Measurements from ENCODE around the gene KDM4D. TPM values are rescaled to one million over a fixed set of nuclear protein-coding genes. Genes with fewer than 3 reads are reported as not detected.
A peak's percentile ranks its signal among the peaks of the same experiment; 100 is the strongest.
"Not testable (repeated sequence)": the region's sequence is repeated elsewhere in the genome, so short reads cannot be mapped to it uniquely, and the experiment has no call there.

KDM4D gene
- total RNA-seq, 2 experiments from 2014 or later = 0.89 to 0.90 TPM

DNA sequence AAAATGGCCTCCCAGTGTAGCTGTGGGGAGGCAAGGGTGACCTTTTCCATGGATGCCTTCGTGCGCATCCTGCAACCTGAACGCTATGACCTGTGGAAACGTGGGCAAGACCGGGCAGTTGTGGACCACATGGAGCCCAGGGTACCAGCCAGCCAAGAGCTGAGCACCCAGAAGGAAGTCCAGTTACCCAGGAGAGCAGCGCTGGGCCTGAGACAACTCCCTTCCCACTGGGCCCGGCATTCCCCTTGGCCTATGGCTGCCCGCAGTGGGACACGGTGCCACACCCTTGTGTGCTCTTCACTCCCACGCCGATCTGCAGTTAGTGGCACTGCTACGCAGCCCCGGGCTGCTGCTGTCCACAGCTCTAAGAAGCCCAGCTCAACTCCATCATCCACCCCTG lies 24.8 kb downstream of the KDM4D start:
- ChIA-PET CTCF (no interaction called here), POLR2A (no interaction called here)
- ATAC-seq (no peak), DNase-seq (no peak)
- Mint-ChIP-seq H3K36me3 (ENCODE audit: low read depth) (no peaks in the 10 kb centered on the region), H3K27ac (no peak overlapping the region), H3K4me3 (no peak overlapping the region), H3K27me3 (ENCODE audit: low read depth) (peaks cover 4% of the 10 kb centered on the region), H3K4me1 (ENCODE audit: low read depth) (no peaks in the 10 kb centered on the region), H3K9me3 (ENCODE audit: insufficient read depth) (no peaks in the 10 kb centered on the region)

DNA sequence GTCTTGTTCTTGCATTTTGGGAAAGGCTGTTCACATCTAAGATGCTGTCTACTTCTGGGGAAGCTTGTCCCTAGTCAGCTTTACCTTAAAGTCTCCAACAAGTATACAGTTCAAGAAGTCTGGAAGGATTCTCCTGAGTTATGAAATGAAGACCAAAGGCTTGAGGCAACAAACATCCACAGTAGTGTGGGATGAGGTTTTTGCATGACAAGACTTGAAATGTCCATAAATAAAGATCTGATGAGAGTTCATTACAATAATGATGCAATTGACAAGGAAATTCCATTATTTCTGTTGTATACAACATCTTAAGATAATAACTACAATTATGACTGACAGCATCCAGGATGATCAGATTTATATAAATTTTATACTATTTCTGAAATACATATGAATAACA lies 30.2 kb downstream of the KDM4D start:
- POLR2A ChIA-PET = no interaction called here
- no peak for ATAC-seq
- no peaks in the 10 kb centered on the region for H3K36me3 Mint-ChIP-seq (ENCODE audit: low read depth)
- no peak overlapping the region for H3K27ac Mint-ChIP-seq
- H3K27me3 Mint-ChIP-seq (ENCODE audit: low read depth) = peaks cover 21% of the 10 kb centered on the region
- CTCF ChIA-PET = no interaction called here
- DNase-seq = no peak
- H3K4me1 Mint-ChIP-seq (ENCODE audit: low read depth) = no peaks in the 10 kb centered on the region
- no peak overlapping the region for H3K4me3 Mint-ChIP-seq
- no peaks in the 10 kb centered on the region for H3K9me3 Mint-ChIP-seq (ENCODE audit: insufficient read depth)

DNA sequence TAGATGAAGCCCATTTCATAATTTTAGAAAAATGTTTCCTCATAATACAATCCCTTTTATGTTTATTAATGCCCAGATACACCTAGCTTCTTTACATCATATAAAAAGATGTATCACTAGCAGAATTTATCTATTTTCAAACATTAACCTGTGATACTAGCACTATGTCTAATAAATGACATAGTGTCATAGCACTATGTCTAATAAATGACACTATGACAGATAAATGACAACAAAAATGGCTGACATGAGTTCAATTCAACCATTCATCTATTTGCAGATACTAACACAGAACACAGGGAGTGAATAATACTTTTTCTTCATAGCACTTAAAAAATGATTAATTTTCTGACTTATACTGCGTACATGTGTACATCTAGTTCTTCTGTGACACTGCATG lies 32.1 kb downstream of the KDM4D start:
- no peak for ATAC-seq
- no peak overlapping the region for H3K27ac Mint-ChIP-seq
- H3K27me3 Mint-ChIP-seq (ENCODE audit: low read depth) = peaks cover 31% of the 10 kb centered on the region
- H3K9me3 Mint-ChIP-seq (ENCODE audit: insufficient read depth) = no peaks in the 10 kb centered on the region
- no peak overlapping the region for H3K4me3 Mint-ChIP-seq
- H3K36me3 Mint-ChIP-seq (ENCODE audit: low read depth) = no peaks in the 10 kb centered on the region
- ChIA-PET CTCF (no interaction called here), POLR2A (no interaction called here)
- no peak for DNase-seq
- no peaks in the 10 kb centered on the region for H3K4me1 Mint-ChIP-seq (ENCODE audit: low read depth)

DNA sequence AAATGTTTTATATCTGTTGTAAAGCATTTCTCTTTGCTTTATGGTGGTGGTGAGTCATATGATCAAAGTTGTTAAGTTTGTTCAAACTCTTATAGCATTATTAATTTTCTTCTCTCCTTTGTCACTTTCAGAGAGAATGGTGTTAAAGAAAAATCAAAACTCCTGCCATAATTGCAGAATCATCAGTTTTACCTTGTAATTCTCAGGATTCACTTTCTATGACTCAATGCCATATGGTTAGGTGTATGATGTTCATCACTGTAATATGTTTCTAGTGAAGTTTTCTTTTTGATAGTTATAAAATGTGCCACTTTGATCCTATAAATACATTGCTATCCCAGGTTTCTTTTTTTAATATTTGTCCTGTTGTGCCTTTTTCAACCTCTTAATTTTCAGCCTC lies 37.9 kb downstream of the KDM4D start:
- H3K36me3 Mint-ChIP-seq (ENCODE audit: low read depth) = no peaks in the 10 kb centered on the region
- no peak overlapping the region for H3K4me3 Mint-ChIP-seq
- no peaks in the 10 kb centered on the region for H3K9me3 Mint-ChIP-seq (ENCODE audit: insufficient read depth)
- DNase-seq = no peak
- ChIA-PET CTCF (interaction anchor here (1.3 kb wide), 1 partner anchor 16 kb away, joined by 3 read pairs; no protein-coding TSS in a partner anchor), POLR2A (no interaction called here)
- no peaks in the 10 kb centered on the region for H3K4me1 Mint-ChIP-seq (ENCODE audit: low read depth)
- no peak for ATAC-seq
- no peak overlapping the region for H3K27ac Mint-ChIP-seq
- peaks cover 30% of the 10 kb centered on the region for H3K27me3 Mint-ChIP-seq (ENCODE audit: low read depth)

DNA sequence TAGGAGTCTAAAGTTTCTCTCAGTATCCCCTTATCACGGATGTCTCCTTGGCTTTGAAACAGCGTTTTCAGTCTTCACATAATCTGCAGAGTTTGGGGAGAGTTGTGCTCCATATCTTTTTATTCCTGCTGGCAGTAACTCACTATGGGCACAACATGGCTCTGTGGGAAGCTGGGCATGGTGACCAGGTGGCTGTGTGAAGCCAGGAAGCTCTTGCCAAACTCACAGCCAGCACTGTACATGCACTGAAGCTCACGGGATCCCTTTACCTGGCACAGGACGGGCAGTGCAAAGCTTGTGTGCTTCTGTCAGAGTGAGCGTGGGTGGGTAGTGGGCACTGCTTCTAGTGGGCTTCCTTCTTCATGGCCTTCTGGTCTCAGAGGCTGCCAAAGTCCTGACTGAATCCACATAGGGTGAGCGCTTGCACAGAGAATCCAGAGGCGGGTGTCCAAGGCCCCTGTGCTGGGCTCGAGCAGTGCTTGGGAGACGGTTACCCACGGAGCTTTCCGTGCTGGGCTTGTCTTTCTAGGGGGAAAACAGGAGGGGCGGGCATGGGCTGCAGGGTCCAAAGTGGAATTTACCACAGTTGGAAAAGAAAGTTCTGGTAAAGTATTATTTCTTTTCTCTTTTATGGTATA lies 40.8 kb downstream of the KDM4D start:
- Mint-ChIP-seq H3K4me3 (no peak overlapping the region), H3K27me3 (ENCODE audit: low read depth) (peaks cover 20% of the 10 kb centered on the region), H3K4me1 (ENCODE audit: low read depth) (no peaks in the 10 kb centered on the region), H3K36me3 (ENCODE audit: low read depth) (no peaks in the 10 kb centered on the region), H3K9me3 (ENCODE audit: insufficient read depth) (no peaks in the 10 kb centered on the region), H3K27ac (no peak overlapping the region)
- POLR2A ChIA-PET = no interaction called here
- CTCF ChIA-PET = no interaction called here
- DNase-seq (no peak), ATAC-seq (no peak)

DNA sequence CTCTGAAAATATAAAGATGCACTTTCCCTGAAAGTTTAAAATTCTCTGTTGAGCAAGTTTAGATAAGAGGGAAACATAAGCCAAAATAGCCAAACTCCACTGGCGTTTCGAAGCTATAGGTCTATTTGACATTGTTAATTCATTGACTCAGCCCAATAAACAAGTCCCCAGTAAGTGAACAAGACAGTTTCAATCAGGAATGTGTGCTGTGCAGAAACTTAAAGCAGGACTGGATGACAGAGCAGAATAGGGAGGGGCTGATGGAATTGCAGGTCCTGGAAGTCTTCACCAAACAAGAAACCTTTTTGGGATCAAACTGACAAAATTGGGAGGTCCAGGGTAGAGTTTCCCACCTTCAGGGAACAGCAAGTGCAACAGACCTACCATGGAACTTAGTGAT lies 42.6 kb downstream of the KDM4D start:
- Mint-ChIP-seq H3K9me3 (ENCODE audit: insufficient read depth) (no peaks in the 10 kb centered on the region), H3K27me3 (ENCODE audit: low read depth) (peaks cover 10% of the 10 kb centered on the region), H3K36me3 (ENCODE audit: low read depth) (no peaks in the 10 kb centered on the region), H3K27ac (no peak overlapping the region), H3K4me3 (no peak overlapping the region), H3K4me1 (ENCODE audit: low read depth) (no peaks in the 10 kb centered on the region)
- CTCF ChIA-PET = no interaction called here
- DNase-seq (no peak), ATAC-seq (no peak)
- POLR2A ChIA-PET = interaction anchor here (0.6 kb wide), 1 partner anchor 15 kb away, joined by 3 read pairs; no protein-coding TSS in a partner anchor

DNA sequence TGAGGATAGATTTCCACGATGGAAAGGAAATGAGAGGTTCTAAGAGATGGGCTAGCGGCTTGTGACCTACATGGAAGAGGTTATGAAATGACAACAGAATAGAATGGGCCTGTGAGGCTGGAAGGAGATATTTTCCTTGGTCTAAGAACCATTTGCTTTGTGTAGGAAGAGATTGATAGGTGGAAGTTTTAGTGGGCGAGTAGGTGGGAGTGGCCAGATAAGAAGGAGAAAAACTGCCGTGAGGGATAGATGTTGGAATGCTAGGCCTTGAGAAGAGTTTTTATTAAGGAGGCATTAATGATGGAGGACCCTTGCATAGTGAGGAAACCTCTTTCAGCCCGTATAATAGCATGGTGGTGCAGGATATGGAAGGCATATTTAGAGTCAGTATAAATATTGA lies 48.0 kb downstream of the KDM4D start:
- ATAC-seq; H3K9me3 Mint-ChIP-seq (ENCODE audit: insufficient read depth); H3K4me3 Mint-ChIP-seq; CTCF ChIA-PET; H3K4me1 Mint-ChIP-seq (ENCODE audit: low read depth); H3K27ac Mint-ChIP-seq; H3K36me3 Mint-ChIP-seq (ENCODE audit: low read depth); POLR2A ChIA-PET; H3K27me3 Mint-ChIP-seq (ENCODE audit: low read depth); DNase-seq: not testable (repeated sequence)

- ChIA-PET POLR2A (no interaction called here), CTCF (no interaction called here)
- no peak within 1 kb of the TSS for H3K27ac Mint-ChIP-seq
- no peaks in the 10 kb centered on the region for H3K9me3 Mint-ChIP-seq (ENCODE audit: insufficient read depth)
- peaks cover 5% of the 10 kb centered on the region for H3K27me3 Mint-ChIP-seq (ENCODE audit: low read depth)
- no peak for DNase-seq
- ATAC-seq = no peak
- H3K36me3 Mint-ChIP-seq (ENCODE audit: low read depth) = no peaks in the 10 kb centered on the region
- H3K4me1 Mint-ChIP-seq (ENCODE audit: low read depth) = no peaks in the 10 kb centered on the region
- H3K4me3 Mint-ChIP-seq = no peak within 1 kb of the TSS
Observed at GRCh38 chr11:95024958-95025357, 51.4 kb downstream of the KDM4D start, which contains the start of gene KDM4E. KDM4E (plus strand) TSS chr11:95025258; CDS start chr11:95025558, 300 bp downstream.

DNA sequence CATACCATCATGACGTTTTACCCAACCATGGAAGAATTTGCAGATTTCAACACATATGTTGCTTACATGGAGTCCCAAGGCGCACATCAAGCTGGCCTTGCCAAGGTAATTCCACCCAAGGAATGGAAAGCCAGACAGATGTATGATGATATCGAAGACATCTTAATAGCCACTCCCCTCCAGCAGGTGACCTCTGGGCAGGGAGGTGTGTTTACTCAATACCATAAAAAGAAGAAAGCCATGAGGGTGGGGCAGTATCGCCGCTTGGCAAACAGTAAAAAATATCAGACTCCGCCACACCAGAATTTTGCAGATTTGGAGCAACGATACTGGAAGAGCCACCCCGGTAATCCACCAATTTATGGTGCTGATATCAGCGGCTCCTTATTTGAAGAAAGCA lies 52.1 kb downstream of the KDM4D start:
- H3K36me3 Mint-ChIP-seq (ENCODE audit: low read depth); POLR2A ChIA-PET; DNase-seq; H3K4me1 Mint-ChIP-seq (ENCODE audit: low read depth); H3K27ac Mint-ChIP-seq; H3K9me3 Mint-ChIP-seq (ENCODE audit: insufficient read depth); H3K4me3 Mint-ChIP-seq; H3K27me3 Mint-ChIP-seq (ENCODE audit: low read depth); ATAC-seq; CTCF ChIA-PET: not testable (repeated sequence)

DNA sequence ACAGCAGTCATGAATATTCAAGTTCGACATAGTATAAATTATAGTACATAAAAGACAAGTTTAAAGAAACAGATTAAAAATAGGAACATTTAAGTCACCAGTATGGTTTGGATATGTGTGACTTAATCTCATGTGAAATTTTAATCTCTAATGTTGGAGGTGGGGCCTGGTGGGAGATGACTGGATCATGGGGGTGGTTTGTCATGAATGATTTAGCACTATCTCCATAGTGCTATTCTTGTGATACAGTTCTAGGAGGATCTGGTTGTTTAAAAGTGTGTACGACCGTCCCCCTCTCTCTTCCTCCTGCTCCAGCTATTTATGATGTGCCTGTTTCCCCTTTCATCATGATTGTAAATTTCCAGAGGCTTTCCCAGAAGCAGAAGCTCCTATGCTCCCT lies 54.8 kb downstream of the KDM4D start:
- no peaks in the 10 kb centered on the region for H3K9me3 Mint-ChIP-seq (ENCODE audit: insufficient read depth)
- ATAC-seq (no peak), DNase-seq (no peak)
- H3K4me3 Mint-ChIP-seq = no peak overlapping the region
- H3K27me3 Mint-ChIP-seq (ENCODE audit: low read depth) = peaks cover 10% of the 10 kb centered on the region
- ChIA-PET CTCF (no interaction called here), POLR2A (no interaction called here)
- no peak overlapping the region for H3K27ac Mint-ChIP-seq
- no peaks in the 10 kb centered on the region for H3K36me3 Mint-ChIP-seq (ENCODE audit: low read depth)
- no peaks in the 10 kb centered on the region for H3K4me1 Mint-ChIP-seq (ENCODE audit: low read depth)

DNA sequence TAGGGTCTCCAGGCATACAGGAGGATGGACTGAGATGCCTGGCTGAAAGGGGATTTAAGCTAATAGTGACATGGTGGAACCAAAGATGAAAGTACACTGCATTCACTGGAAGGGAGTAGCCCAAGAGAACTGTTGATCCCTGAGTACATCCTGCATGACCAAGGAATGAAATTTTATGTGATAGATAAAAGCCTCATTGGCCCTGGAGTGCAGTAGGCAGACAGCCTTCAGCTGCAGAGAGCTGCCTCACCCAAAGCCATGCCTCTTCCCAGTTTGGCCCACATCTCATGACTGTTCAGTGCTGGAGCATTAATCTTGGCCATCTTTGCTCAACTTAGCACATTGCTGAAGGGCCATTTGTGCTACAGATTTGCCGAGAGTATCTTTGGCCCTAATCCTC lies 59.5 kb downstream of the KDM4D start:
- Mint-ChIP-seq H3K4me1 (ENCODE audit: low read depth) (no peaks in the 10 kb centered on the region), H3K36me3 (ENCODE audit: low read depth) (peaks cover under 1% of the 10 kb centered on the region), H3K9me3 (ENCODE audit: insufficient read depth) (no peaks in the 10 kb centered on the region), H3K27ac (no peak overlapping the region), H3K4me3 (no peak overlapping the region), H3K27me3 (ENCODE audit: low read depth) (peaks cover 27% of the 10 kb centered on the region)
- ATAC-seq (no peak), DNase-seq (no peak)
- CTCF ChIA-PET = no interaction called here
- POLR2A ChIA-PET = no interaction called here

- ChIA-PET CTCF (no interaction called here), POLR2A (no interaction called here)
- Mint-ChIP-seq H3K36me3 (ENCODE audit: low read depth) (peaks cover 2% of the 10 kb centered on the region), H3K27me3 (ENCODE audit: low read depth) (peaks cover 24% of the 10 kb centered on the region), H3K27ac (no peak overlapping the region), H3K4me1 (ENCODE audit: low read depth) (no peaks in the 10 kb centered on the region), H3K4me3 (no peak overlapping the region), H3K9me3 (ENCODE audit: insufficient read depth) (no peaks in the 10 kb centered on the region)
- ATAC-seq = no peak
- DNase-seq = no peak
Observed at GRCh38 chr11:95035316-95035715, 61.8 kb downstream of the KDM4D start.

GRCh38 chr11:95037356-95038035 lies 64.0 kb downstream of the KDM4D start:
- CTCF ChIA-PET = interaction anchor here (1.4 kb wide), 1 partner anchor 28 kb away, joined by 4 read pairs; no protein-coding TSS in a partner anchor

More at GRCh38 chr11:95037356-95038035, 64.0 kb downstream of the KDM4D start:
- H3K36me3 Mint-ChIP-seq (ENCODE audit: low read depth); H3K4me1 Mint-ChIP-seq (ENCODE audit: low read depth); H3K9me3 Mint-ChIP-seq (ENCODE audit: insufficient read depth); POLR2A ChIA-PET; H3K27ac Mint-ChIP-seq; H3K4me3 Mint-ChIP-seq: not testable (repeated sequence)
- peaks cover 23% of the 10 kb centered on the region for H3K27me3 Mint-ChIP-seq (ENCODE audit: low read depth)
- ATAC-seq (peak; percentile 60), DNase-seq (peak; percentile 14)

Data from activated CD8-positive, alpha-beta T cell treated with anti-CD3 and anti-CD28 coated beads, Interleukin-2, amount 10 ng/mL, durations not matched to agents 7 days and 5 days (primary cell).